NCI-H1417 treated with DMSO at 0.1 percent for 48 hours (cell line): ENCODE data around the gene SERPINB6.
"Not testable (repeated sequence)": the region's sequence is repeated elsewhere in the genome, so short reads cannot be mapped to it uniquely, and the experiment has no call there.

ENCODE experiments used
- DNase-seq: peaks from one replicate; lab custom pipeline; 2025; lab: John Stamatoyannopoulos, UW

The SERPINB6 gene

DNA sequence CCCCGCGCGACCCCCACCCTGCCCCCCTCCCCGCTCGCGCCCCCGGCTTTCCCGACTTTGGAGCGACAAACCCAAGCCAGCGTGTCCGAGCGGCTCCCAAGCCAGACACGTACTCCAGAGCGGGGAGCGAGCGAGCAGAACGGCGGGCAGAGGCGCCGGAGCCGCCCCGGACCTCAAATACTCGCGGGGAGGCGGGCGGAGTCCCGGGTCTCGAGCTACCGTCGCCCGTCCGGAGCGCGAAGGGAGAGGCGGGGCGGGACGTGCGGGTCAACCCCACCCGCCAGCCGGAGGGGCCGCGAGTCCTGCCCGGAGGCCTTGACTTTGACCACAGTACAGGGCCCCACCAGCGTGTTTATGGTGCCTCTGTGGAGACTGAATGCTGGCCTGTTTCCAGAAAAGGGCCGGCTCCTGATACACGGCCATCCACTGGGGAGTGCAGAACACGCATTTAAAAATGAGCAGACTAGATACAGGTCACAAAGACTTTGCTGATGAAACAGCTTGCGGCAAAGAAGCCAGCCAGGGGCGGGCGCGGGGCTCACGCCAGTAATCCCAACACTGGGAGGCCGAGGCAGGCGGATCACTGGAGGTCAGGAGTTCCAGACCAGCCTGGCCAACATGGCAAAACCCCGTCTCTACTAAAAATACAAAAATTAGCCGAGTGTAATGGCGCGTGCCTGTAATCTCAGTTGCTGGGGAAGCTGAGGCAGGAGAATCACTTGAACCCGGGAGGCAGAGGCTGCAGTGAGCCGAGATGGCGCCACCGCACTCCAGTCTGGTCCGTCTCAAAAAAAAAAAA, at the start of gene SERPINB6:
Gene SERPINB6, minus strand, starts transcription at position 148 of the 799 bp plus-strand sequence. CDS start 12,235 bp downstream, outside the sequence.
- DNase-seq: no peak

DNA sequence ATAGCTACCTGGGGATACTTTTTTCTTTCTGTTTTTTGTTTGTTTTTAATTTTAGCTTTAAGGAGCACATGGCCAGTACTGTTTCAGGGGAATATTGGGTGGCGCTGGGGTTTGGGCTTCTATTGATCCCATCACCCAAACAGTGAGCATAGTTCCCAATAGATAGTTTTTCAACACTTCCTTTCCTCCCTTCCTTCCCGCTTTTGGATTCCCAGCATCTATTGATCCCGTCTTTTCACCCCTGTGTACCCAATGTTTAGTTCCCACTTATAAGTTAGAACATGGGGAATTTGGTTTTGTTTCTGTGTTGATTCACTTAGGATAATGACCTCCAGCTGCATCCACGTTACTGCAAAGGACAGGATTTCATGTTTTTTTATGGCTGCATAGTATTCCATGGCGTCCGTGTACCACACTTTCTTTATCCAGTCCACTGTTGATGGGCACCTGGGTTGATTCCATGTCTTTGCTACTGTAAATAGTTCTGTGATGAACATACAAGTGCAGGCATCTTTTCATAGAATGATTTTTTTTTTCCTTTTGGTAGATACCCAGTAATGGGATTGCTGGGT, 48.5 kb upstream of the SERPINB6 start:
- no peak for DNase-seq

DNA sequence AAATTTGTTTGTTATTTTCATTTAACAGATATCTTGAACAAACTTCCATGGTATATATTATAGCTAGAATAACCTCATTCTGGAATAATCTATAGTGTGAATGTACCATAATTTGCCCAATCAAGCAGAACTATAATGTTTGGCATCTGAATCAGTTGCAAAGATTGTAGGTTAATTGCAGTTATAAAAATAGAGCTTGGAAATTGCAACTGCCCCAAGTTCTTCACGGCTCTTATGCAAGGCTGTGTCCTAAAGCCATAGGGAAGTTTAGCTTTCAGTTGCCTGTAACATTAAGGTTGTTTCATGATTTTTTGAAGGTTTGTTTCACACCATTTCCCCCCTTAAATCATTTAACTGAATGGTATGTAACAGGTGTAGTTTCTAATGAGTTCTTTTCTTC, 47.7 kb upstream of the SERPINB6 start:
- DNase-seq: no peak

DNA sequence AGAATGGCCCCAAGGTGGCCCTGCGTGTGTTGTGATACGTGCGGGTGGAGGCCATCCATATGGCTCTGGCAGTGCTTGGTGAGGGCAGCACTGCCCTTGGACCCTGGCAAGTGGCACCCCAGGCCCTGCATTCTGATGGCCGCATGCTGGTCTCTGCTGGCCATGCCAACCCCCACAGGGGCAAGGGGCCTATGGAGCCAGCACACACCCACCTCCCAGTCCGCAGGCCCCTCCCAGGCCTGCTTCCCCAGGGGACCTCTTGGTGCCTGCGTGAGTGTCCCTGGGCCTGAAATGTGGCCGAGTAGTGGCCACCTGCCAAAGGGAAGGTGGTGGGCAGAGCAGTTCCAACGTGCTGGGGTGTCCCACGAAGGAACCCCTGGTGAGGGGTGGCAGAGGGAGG, 45.9 kb upstream of the SERPINB6 start:
- DNase-seq: no peak

DNA sequence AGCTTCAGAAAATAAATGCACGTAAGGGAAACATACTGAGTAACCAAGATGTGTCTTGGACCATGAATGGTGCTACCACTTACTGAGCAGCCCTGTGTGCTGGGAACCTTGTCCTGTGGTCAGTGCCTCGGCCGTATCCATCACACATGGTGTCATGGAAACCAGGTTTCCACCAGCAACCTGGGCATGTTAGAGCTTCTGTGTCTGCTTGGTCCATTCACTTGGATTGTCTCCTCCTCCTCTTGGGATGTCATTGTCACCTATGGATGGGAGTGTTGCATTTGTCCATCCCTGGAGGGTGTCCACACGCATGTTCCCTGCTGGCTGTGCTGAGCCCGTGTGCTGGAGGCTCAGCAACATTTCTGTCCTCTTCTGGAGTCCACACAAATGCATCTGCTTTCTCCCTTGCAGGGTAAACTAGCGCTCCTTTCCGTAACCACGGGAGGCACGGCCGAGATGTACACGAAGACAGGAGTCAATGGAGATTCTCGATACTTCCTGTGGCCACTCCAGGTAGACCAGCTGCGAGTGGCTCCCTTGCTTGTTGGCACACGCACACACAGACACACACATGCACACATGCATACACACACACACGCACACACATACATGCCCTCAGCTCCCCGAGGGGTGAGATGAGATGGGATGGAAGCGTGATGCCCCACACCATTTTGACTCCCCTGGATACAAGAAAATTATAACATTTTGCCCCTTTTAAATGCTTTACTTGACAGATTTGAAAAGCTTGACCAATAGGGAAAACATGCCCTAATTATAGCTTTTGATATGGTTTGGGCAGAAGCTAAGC, 45.3 kb upstream of the SERPINB6 start:
- no peak for DNase-seq

DNA sequence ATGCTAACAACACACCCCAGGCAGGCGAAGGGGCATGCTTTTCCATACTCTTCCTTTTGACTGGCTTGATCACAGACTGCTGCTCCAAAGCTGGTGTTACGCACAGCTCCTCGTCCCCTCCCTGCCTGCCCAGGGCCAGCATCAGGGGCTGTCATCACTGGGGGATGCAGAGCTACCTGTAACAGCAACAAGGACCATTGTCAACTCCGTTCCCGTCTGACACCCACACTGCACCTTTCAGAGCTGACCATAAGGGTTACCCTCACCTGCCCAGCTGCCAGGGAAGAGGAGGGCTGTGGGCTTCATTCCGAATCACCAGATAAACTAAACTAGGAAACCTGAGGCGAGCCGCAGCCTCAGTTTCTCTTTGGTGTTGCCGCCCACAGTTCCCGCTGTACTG, 43.8 kb upstream of the SERPINB6 start:
- DNase-seq: no peak

DNA sequence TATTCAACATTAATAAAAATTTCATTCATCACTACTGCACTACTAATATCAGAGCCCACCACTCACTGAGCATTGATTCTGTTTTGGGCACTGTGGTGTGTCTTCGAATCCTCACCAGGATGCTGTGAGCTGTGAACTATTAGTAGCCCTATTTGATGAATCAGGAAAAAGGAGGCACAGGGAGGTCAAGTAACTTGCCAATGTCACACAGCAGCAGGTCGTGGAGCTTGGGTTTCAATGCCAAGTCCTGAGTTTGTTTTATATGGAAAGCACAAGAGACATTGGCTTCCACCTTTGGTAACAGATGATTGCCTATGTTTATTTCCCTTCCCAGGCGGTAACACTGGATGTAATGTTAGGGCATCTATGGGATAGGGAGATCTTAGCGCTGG, 43.3 kb upstream of the SERPINB6 start:
- no peak for DNase-seq

DNA sequence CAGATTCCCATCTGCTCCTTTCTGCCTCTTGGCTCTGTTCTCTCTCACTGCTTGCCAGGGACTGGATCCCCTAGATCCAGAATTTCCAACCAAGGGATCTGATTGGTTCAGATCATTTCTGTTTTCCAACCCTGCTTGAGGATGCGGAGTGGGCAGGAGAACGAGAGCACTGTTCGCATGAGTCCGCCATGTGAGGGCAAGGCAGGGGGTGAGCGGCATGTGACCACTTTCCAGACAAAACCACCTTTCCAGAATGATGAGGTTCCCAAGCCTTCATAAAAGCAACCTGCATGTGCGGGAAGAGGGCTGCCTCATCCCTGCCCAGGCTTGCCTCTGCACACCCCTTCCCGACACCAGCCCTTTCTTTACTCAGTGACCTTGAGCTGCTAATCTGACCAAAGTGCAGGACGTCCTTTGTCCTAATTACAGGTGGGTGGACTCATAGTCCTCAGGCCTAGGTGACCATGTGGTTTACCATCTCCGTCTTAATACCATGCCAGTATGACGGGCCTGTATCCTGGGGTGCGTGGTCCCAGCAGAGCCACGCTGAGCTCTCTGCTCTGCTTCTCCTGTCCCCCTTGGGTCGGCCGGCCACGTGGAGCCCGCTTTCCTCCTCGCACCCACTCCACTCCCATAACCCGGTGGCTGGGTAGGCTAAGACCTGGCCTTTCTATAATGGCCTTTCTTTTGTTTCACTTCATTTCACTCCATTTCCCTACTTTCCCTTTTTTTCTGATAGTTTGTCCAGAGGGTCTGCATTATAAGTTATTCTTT, 42.7 kb upstream of the SERPINB6 start:
- DNase-seq: no peak

DNA sequence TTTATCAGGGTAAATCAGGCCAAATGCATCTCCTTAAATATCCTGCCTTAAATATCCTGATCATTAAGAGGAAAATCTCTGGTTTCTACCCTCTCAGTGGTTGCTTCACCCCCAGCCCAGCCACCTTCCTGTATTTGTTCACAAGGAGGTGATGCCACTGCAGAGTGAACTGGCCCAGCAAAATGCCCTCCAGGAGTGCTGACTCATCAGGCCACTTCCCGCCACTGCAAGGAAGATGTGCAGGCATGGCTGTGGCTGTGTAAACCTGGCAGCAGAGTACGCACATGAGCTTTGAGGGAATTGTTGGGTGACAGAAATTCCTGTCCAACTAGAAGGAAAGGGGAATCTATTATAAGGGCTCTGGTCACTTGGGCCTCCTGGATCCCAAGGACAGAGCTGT, 42.1 kb upstream of the SERPINB6 start:
- no peak for DNase-seq

DNA sequence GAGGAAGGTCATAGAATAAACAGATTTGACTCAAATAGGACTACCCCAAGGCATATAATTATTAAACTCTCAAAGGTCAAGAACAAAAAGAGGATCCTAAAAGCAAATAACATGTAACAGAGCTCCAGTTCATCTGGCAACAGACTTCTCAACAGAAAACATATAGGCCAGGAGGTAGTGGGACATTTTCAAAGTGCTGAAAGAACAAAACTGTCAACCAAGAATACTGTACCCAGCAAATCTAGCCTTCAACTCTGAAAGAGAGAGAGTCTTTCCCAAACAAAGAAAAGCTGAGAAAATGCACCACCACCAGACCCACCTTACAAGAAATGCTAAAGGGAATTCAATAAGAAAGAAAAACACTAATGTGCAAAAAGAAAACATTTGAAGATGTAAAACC, 40.2 kb upstream of the SERPINB6 start:
- DNase-seq: no peak

DNA sequence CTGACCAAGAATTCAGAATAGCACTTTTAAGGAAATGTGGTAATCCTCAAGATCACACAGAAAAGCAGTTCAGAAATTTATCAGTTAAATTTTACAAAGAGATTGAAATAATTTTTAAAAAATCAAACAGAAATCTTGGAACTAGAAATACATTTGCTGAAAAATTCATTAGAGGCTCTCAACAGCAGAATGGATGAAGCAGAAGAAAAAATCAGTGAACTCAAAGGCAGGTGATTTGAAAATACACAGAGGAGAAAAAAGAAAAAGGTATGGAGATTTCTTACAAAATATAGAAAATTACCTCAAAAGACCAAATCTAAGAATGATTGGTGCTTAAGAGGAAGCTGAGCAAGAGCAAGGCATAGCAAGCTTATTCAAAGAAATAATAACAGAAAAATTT, 39.8 kb upstream of the SERPINB6 start:
- no peak for DNase-seq

DNA sequence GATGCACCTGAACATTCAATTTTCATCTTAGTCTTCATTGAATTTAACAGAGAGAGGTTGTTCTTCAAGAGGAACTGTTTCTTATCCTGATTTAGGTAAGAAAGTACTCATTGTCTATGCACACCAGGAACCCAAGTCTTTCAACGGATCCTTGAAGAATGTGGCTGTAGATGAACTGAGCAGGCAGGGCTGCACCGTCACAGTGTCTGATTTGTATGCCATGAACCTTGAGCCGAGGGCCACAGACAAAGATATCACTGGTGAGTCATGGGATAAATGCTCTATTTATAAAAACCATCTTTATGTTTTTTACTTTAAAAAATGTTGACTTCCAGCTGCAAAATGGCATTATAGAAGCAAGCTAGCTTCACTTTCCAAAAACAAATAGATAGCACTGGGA, 38.6 kb upstream of the SERPINB6 start:
- no peak for DNase-seq

DNA sequence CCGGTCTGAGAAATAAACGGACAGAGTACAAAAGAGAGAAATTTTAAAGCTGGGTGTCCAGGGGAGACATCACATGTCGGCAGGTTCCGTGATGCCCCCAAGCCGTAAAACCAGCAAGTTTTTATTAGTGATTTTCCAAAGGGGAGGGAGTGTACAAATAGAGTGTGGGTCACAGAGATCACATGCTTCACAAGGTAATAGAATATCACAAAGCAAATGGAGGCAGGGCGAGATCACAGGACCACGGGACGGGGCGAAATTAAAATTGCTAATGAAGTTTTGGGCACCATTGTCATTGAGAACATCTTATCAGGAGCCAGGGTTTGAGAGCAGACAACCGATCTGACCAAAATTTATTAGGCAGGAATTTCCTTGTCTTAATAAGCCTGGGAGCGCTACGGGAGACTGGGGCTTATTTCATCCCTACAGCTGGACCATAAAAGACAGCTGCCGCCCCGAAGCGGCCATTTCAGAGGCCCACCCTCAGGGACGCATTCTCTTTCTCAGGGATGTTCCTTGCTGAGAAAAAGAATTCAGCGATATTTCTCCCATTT, 37.4 kb upstream of the SERPINB6 start:
- DNase-seq: not testable (repeated sequence)

DNA sequence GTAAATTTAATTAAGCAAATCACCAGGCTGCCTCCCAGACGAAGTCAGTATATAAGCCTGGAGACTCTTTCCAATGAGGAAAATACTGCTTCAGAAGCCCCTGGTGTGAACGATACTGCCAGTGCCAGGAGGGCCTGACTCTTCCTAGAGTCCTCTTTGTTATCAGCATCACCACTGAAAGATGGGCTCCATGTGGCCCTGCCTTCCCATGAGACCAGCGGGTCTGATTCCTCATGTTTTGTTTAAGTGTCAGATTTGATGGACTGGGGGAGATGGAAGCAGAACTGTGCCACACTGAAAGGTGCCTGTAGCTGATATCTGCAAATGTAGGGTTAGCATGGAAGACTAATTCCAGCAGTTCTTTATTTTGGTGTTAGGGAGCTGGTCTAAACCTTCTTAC, 36.2 kb upstream of the SERPINB6 start:
- DNase-seq: no peak

DNA sequence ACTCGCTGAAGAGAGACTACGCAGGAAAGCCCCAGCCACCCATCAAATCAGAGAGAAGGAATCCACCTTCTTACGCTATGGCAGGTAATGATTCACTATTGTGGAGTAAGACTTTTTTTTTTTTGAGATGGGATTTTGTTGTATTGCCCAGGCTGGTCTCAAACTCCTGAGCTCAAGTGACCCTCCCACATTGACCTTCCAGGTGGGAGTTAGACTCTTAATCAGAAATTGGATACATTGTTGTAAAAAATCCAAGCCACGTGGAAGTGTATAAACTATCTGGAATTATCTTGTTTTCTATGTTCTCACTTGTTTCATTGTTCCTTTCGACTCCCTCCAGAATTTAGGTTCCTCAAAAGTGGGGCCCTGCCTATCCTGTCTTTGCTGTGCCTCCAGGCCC, 35.1 kb upstream of the SERPINB6 start:
- no peak for DNase-seq

DNA sequence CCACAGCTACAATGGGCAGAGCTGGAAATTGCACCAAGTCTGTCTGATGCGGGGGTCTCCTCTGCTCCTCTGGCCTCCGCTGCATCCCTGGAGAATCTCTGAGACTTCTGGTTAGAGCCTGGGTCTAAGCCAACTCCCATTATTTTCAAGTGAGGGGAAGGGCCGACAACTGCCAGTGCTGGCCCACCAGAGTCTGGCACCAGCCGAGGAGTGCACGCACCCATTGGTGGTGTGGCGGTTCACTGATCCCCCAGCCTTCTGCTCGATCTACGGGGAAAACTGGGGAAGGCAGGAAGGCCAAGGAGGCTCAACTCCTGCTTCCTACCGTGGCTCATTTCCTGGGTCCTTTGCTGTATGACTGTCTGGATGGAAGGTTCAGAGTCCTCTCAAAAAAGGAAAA, 34.5 kb upstream of the SERPINB6 start:
- no peak for DNase-seq

DNA sequence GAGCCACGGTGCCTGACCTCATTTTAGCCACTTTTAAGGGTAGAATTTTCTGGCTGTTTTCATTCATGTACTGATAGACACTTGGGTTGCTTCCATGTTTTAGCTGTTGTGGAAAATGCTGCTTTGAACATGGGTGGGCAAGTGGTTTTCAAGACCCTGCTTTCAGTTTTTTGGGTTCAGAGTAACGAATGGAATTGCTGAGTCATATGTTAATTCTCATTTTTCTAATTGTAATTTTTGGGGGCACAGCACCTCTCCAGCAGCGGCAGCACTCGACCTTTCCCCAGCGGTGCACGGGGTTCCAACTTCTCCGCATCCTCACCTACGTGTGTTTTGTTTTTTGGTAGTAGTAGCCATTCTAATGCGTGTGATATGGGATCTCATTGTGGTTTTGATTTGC, 33.7 kb upstream of the SERPINB6 start:
- DNase-seq: no peak

DNA sequence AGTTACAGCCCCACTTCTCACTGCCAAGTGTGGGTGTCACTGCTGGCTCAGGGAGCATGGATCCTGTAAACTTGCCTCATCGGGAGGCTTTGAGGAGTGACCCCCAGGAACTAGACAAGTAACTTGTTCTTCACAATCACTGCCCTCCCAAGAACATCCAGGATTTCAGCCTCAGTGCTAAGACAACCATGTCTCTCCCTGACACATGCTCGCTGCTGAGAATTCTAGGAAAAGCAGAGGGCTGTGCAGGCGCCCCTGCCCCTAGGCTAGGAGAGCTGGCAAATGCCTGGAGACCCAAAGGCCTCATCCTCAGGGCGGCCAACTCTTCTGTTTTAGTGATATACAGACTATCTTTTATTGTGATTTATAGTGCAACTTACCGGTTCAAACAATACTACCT, 31.9 kb upstream of the SERPINB6 start:
- DNase-seq: not testable (repeated sequence)

DNA sequence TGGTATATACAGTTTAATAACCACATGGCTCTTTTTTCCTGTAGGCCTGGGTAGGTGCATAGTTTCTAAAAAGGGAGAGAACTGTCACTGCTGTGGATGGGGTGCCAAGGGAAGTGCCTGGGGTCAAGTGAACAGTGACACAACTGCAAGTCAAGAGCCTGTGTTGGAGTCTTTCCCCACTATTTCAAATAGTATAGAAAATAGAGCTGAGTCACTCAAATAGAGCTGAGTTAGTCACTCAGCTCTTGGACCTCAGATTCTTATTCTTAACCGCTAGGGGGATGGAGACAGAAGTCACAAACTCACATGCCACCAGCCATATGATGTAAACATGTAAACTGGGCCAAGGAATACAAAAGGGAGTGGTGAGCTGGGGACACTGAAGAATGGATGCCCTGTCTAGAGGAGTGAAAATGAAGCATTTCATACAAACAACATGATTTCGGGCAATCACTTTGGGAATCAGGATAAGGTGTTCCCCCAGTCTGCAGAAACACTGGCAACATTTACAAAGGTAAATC, 30.5 kb upstream of the SERPINB6 start:
- DNase-seq: no peak

DNA sequence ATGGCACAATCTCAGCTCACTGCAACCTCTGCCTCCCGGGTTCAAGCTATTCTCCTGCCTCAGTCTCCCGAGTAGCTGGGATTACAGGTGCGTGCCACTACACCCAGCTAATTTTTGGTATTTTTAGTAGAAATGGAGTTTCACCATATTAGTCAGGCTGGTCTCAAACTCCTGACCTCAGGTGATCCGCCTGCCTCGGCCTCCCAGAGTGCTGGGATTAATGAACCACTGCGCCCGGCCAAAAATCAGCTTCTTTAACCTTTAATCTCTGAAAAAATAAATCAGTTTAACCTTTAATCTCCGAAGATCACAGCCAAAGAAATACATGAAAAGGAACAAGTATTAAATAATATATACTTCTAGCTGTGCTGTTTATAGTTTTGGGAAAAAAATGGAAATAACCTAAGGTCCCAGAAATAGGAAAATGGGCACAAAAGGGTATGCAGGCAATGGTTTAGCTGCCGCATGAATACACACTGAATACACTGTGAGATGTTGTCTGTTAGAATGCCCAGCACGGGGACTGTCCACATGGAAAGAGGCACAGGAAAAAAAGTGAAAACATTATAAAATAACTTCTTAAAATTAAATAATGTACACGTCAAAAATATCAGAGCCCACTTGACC, 29.9 kb upstream of the SERPINB6 start:
- no peak for DNase-seq
